Stomach (tissue), 4 donors: ENCODE data around the gene TIMM10B.

Experiments
- CTCF ChIP-seq, 7 experiments: fragments of 450-650 bp in 4 of 7; fragments of 200-600 bp in 3 of 7; sonication (generic) in 3 of 7; IDR thresholded peaks; one replicate each; pipeline ENCODE4 v1.5.1; 2016 to 2019; ENCODE audit warnings: antibody characterized with exemption in 7 of 7, control low read depth in 2 of 7, mild to moderate bottlenecking in 1 of 7
- POLR2A ChIP-seq, 4 donors: fragments of 450-650 bp; IDR thresholded peaks; one replicate each; pipeline ENCODE4 v1.6.1; 2016; ENCODE audit warnings: antibody characterized with exemption in 4 of 4, control low read depth in 2 of 4, mild to moderate bottlenecking in 1 of 4, moderate library complexity in 1 of 4

GRCh38 chr11:6520265-6520664, 39.0 kb downstream of the TIMM10B start:
- TF ChIP-seq CTCF (IDR thresholded peaks at IDR 0.05): no peak
- TF ChIP-seq POLR2A (IDR thresholded peaks at IDR 0.05): no peak
